ENCODE measurements around the gene STIP1. TPM values are rescaled to one million over a fixed set of nuclear protein-coding genes. Genes with fewer than 3 reads are reported as not detected.
A peak's percentile ranks its signal among the peaks of the same experiment; 100 is the strongest.

Gene STIP1
- total RNA-seq, 1 experiment from 2014 or later = 338 TPM

DNA sequence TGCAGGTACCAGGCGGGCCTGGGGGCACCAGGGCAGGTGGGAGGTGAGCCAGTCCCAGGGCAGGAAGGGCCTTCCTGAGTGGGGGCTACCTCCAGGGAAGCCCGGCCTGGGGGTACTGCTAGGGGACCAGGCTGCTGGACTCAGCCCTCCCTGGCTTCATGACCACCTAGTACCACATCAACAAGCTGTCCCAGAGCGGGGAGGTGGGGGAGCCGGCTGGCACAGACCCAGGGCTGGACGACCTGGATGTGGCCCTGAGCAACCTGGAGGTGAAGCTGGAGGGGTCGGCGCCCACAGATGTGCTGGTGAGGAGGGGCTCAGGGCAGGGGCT, 33.3 kb downstream of the STIP1 start:
- H2BK5ac ChIP-seq (ENCODE audit: insufficient read length, low read length) = no peak overlapping the region
- no peak overlapping the region for H2BK20ac ChIP-seq (ENCODE audit: low read depth, low read length, poor library complexity, severe bottlenecking)
- no peak overlapping the region for H3K9ac ChIP-seq (ENCODE audit: extremely low read depth, insufficient read length, low read length)
- no peak overlapping the region for H4K8ac ChIP-seq (replicated peaks; ENCODE audit: insufficient read length, low read depth, low read length)
- H3K4me3 Mint-ChIP-seq = no peak overlapping the region
- no peak for DNase-seq
- no peak overlapping the region for H3K27ac ChIP-seq (ENCODE audit: insufficient read length, low read depth, low read length)
- no peak overlapping the region for H3K14ac ChIP-seq (ENCODE audit: insufficient read depth, low read length)
- H3K9me3 ChIP-seq (ENCODE audit: control insufficient read depth, low read depth, low read length) = no peaks in the 10 kb centered on the region
- no peak overlapping the region for H2BK120ac ChIP-seq (ENCODE audit: low read depth, low read length, poor library complexity, severe bottlenecking)
- no peak overlapping the region for H3K23ac ChIP-seq (ENCODE audit: insufficient read length, low read depth, low read length)
- peaks cover 3 to 48% (median 26%) of the 10 kb centered on the region in 3 experiments for H3K36me3 Mint-ChIP-seq (ENCODE audit: insufficient read depth in 1 of 3, low read depth in 3 of 3)
- no peak overlapping the region for H3K18ac ChIP-seq (ENCODE audit: insufficient read length, low read depth, low read length)
- no peak overlapping the region for H2BK12ac ChIP-seq (ENCODE audit: insufficient read length, low read depth, low read length)
- no peak overlapping the region for H4K5ac ChIP-seq (ENCODE audit: insufficient read length, low read depth, low read length)
- no peaks in the 10 kb centered on the region for H3K23me2 ChIP-seq (ENCODE audit: insufficient read length, low read depth, low read length, poor library complexity, severe bottlenecking)
- H4K91ac ChIP-seq (ENCODE audit: insufficient read length, low read depth, low read length) = peak overlapping the region; percentile 32
- no peak overlapping the region for H3K4ac ChIP-seq (ENCODE audit: low read depth, low read length)
- no peak overlapping the region for H3K56ac ChIP-seq (ENCODE audit: insufficient read length, low read depth, low read length)
- no peaks in the 10 kb centered on the region for H3K9me3 Mint-ChIP-seq
- no peak overlapping the region for H2BK15ac ChIP-seq (ENCODE audit: low read depth, low read length)
- no peaks in the 10 kb centered on the region for H3K79me1 ChIP-seq (ENCODE audit: insufficient read depth, low read depth, low read length, poor library complexity, severe bottlenecking)
- peaks cover 3 to 4% of the 10 kb centered on the region in 2 experiments; a peak in 2 of 4 replicates for H3K4me1 Mint-ChIP-seq
- no peak overlapping the region for H3T11ph ChIP-seq (ENCODE audit: low read length)
- H2AFZ ChIP-seq (ENCODE audit: low read length) = no peak overlapping the region
- TF ChIP-seq, protein P1, sequence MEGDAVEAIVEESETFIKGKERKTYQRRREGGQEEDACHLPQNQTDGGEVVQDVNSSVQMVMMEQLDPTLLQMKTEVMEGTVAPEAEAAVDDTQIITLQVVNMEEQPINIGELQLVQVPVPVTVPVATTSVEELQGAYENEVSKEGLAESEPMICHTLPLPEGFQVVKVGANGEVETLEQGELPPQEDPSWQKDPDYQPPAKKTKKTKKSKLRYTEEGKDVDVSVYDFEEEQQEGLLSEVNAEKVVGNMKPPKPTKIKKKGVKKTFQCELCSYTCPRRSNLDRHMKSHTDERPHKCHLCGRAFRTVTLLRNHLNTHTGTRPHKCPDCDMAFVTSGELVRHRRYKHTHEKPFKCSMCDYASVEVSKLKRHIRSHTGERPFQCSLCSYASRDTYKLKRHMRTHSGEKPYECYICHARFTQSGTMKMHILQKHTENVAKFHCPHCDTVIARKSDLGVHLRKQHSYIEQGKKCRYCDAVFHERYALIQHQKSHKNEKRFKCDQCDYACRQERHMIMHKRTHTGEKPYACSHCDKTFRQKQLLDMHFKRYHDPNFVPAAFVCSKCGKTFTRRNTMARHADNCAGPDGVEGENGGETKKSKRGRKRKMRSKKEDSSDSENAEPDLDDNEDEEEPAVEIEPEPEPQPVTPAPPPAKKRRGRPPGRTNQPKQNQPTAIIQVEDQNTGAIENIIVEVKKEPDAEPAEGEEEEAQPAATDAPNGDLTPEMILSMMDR (conservative IDR thresholded peaks at IDR 0.05) = no peak
- no peaks in the 10 kb centered on the region for H3K4me1 ChIP-seq (ENCODE audit: insufficient read depth, low read length)
- no peaks in the 10 kb centered on the region for H4K20me1 ChIP-seq (ENCODE audit: control insufficient read depth, insufficient read depth, insufficient read length)
- H3K79me2 ChIP-seq (ENCODE audit: insufficient read depth, low read length) = no peaks in the 10 kb centered on the region
- no peak overlapping the region for H3K4me2 ChIP-seq (ENCODE audit: insufficient read depth, insufficient read length, low read length)
- no peaks in the 10 kb centered on the region for H3K27me3 ChIP-seq (ENCODE audit: insufficient read depth, low read length)
- no peak overlapping the region for H3K27ac Mint-ChIP-seq
- WGBS (ENCODE audit: extremely low coverage, insufficient read length, low lambda C conversion rate) = no CpG with 5 or more reads among the region's 7 CpGs
- no peak overlapping the region for H2AK5ac ChIP-seq (ENCODE audit: insufficient read length, low read length)
- H3K27me3 Mint-ChIP-seq (ENCODE audit: low read depth) = no peaks in the 10 kb centered on the region; the same call in 1 of the 2 replicates

All from H9 (cell line).